Skeletal muscle satellite cell (primary cell): Measurements from ENCODE around the gene ETS1.

Source experiments
- H3K27me3 ChIP-seq: 2 replicates; pipeline ENCODE4 v1.7.0; 2013; ENCODE audit warnings: low read length; ENCODE audit not compliant: control insufficient read depth, insufficient read depth
- H3K36me3 ChIP-seq: 2 replicates; pipeline ENCODE4 v1.7.0; 2013; ENCODE audit warnings: mild to moderate bottlenecking, control low read depth, low read length; ENCODE audit not compliant: insufficient read depth
- H3K4me1 ChIP-seq: 2 replicates; pipeline ENCODE4 v1.7.0; 2013; ENCODE audit warnings: low read length; ENCODE audit not compliant: control insufficient read depth, insufficient read depth
- H3K4me2 ChIP-seq: 2 replicates; pipeline ENCODE4 v1.7.0; 2013; ENCODE audit warnings: mild to moderate bottlenecking, low read length
- H3K4me3 ChIP-seq: 2 replicates; pipeline ENCODE4 v1.7.0; 2013; ENCODE audit warnings: low read length
- H3K9ac ChIP-seq: 2 replicates; pipeline ENCODE4 v1.7.0; 2013; ENCODE audit warnings: mild to moderate bottlenecking, low read depth, low read length, moderate library complexity
- H3K9me3 ChIP-seq: replicated peaks from 2 replicates; pipeline ENCODE4 v1.7.0; 2013; ENCODE audit warnings: mild to moderate bottlenecking, control low read depth, low read length

ETS1 gene

DNA sequence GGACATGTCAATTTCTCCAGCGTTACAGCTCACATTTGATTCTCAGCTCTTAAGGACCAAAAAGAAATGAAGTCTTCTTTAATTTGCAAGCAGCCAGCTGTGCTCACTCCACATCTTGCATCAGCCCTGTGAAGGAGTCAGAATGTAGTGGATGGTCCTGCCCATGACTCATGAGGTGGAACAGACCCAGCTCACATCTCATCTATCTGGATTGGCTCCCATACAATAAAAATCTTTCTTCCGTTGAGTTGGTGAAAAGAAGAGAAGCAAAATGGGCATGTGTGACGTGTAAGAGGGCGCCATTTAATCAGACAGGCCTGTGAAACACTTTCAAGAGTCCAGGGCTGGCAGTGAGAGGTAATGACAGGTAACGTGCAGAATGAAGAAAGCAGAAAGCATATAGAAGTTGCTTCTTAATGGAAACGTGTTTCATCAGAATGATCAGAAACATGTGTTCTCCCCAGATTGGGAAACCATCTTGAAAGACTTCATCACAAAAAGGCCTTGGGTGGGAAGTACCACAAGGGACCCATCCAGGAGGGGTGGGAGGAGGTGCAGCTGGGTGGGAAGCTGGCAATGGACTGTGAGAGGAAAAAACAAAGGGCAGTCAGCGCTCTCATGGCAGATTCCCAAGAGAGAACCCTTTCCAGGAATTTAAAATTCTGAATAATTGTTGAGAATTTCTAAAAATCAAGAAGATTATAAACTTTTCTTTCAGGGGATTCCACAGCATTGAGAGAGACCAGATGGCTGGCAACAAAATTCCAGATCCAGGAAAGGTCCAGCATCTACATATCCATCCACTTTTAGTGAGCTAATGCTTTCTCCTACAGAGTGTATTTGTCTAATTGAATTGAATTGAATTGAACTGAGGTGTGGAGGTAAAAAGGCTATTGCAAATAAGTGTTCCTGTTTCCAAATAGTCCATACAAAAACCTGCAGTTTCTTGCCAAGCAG lies 57.0 kb downstream of the ETS1 start:
- Histone ChIP-seq H3K4me2 (peak overlapping the region; percentile 22), H3K9me3 (no peaks in the 10 kb centered on the region), H3K36me3 (no peaks in the 10 kb centered on the region), H3K4me1 (peaks cover 18% of the 10 kb centered on the region), H3K27me3 (no peaks in the 10 kb centered on the region), H3K9ac (no peak overlapping the region), H3K4me3 (no peak overlapping the region)

DNA sequence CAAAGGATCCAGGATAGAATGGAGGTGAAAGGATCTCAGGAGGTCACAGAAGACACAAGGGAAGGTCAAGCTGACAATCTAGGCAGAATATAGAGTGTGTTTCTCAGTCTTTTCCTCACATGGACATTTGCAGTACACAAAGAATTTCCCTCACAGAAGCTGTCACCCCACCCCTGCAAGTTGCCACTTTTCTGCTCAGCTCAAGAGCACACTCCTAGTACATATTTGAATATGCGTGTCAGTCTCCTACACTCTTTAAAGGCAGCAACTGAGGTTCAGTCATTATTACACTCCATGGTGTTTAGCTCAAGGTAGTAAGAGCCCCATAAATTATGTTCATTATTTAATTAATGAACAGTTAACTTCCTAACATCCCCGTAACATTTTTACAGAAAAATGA lies 59.1 kb downstream of the ETS1 start:
- no peaks in the 10 kb centered on the region for H3K36me3 ChIP-seq
- no peak overlapping the region for H3K4me3 ChIP-seq
- H3K27me3 ChIP-seq: no peaks in the 10 kb centered on the region
- H3K4me2 ChIP-seq: no peak overlapping the region
- H3K9ac ChIP-seq: no peak overlapping the region
- H3K4me1 ChIP-seq: peaks cover 39% of the 10 kb centered on the region
- no peaks in the 10 kb centered on the region for H3K9me3 ChIP-seq

DNA sequence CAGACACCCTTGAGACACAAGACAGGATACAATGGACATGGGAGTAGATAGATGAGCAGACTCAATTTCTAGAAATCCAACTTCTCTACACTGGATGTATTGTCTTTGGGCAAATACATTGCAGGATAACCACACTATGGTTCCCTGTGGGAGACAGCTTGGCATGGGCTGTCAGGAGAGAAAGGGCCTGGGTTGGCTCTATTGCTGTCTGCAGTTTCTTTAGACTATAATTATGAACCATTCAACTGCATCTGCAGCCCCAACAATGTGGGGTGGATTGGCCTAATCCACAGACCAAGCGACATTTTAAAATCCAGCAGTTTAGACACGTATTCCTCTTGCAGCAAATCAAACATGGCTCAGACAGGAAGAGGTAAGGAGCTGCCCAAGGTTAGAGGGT lies 60.3 kb downstream of the ETS1 start:
- Histone ChIP-seq H3K9ac (no peak overlapping the region), H3K4me2 (no peak overlapping the region), H3K27me3 (no peaks in the 10 kb centered on the region), H3K4me3 (no peak overlapping the region), H3K9me3 (no peaks in the 10 kb centered on the region), H3K4me1 (peaks cover 45% of the 10 kb centered on the region), H3K36me3 (no peaks in the 10 kb centered on the region)

DNA sequence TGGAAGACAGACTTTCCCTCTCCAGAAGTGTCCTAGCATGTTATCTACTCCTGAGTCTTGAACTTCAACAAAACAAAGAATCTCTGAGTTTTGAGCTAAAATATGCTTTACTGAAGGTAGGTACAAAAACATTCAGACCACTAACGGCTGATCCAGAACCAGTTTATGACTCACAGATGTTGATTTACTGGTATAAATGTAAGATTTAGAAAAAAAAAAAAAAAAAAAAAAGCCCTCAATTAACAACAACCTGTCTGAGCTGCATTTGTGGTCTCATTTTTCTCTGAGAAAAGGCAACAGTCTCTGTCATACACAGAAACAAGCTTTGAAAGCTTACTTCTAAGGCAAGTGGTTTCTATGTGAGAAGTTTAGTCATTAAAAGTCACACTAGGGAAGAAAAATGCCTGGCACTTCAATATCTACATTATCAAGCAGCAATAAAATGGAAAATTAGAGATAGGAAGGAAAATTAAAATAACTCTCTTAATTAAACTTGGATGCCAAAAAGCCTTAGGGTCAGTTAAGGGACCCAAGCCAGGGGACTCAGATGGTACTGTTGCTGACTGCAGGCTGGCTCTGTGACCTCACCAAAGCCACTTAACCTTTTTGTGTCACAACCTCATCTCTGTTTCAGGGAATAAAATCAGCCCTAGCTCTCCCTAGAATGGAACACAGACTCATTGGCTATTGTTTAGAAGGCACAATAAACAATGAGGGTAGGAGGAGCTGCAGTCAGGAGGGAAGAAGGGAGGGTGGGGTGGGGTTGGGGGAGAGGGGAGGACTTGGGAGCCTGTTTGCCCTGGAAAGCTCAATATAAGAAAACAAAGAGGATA lies 61.7 kb downstream of the ETS1 start:
- Histone ChIP-seq H3K9ac (peak overlapping the region; percentile 56), H3K4me1 (peaks cover 45% of the 10 kb centered on the region), H3K27me3 (no peaks in the 10 kb centered on the region)

DNA sequence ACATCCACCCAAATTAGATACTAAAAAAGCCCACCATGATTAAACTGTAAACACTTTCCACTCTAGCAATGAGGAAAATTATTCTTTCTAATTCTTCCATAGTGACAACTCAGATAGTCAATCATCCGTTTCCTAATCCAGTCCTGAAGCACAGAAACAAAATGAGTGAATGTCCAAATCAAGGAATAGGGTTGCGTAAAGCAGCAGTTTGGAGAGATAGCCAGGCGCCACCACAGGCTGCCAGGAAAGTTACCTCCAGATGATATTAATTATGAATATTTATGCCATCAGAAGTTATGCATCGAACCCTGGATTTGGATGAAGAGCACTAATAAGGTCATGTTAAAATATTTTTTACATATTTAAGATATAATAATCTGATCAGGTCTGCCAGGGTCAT lies 63.2 kb downstream of the ETS1 start:
- peaks cover 38% of the 10 kb centered on the region for H3K4me1 ChIP-seq
- no peaks in the 10 kb centered on the region for H3K27me3 ChIP-seq
- H3K4me2 ChIP-seq: no peak overlapping the region
- H3K9me3 ChIP-seq: no peaks in the 10 kb centered on the region
- no peak overlapping the region for H3K4me3 ChIP-seq
- peak overlapping the region; percentile 99 for H3K9ac ChIP-seq
- no peaks in the 10 kb centered on the region for H3K36me3 ChIP-seq

More for the DNA sequence above, 61.7 kb downstream of the ETS1 start:
- Histone ChIP-seq H3K4me3 (no peak overlapping the region), H3K36me3 (no peaks in the 10 kb centered on the region), H3K4me2 (peak overlapping the region; percentile 25), H3K9me3 (no peaks in the 10 kb centered on the region)

DNA sequence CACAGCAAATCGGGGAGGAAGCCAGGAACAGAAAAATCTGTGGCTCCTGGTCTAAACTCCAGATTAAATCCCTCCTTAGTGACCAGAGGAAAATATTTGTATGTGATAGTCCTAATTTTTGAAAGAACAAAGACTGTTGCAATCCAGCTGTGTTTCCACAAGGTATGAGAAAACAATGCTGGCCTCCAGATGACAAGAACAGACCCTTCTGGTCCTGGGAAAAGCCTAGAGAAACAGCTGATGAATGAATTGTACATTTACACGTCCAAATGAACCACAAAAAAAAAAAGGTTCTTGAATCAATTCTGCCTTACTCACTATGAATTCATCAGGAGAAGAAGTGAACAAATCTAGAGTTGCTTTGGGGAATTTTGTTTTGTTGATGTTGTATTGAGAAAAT lies 63.7 kb downstream of the ETS1 start:
- Histone ChIP-seq H3K4me3 (peak overlapping the region; percentile 61), H3K36me3 (no peaks in the 10 kb centered on the region), H3K27me3 (no peaks in the 10 kb centered on the region), H3K9me3 (no peaks in the 10 kb centered on the region), H3K4me2 (peak overlapping the region; percentile 80), H3K4me1 (peaks cover 42% of the 10 kb centered on the region), H3K9ac (peak overlapping the region; percentile 99)

DNA sequence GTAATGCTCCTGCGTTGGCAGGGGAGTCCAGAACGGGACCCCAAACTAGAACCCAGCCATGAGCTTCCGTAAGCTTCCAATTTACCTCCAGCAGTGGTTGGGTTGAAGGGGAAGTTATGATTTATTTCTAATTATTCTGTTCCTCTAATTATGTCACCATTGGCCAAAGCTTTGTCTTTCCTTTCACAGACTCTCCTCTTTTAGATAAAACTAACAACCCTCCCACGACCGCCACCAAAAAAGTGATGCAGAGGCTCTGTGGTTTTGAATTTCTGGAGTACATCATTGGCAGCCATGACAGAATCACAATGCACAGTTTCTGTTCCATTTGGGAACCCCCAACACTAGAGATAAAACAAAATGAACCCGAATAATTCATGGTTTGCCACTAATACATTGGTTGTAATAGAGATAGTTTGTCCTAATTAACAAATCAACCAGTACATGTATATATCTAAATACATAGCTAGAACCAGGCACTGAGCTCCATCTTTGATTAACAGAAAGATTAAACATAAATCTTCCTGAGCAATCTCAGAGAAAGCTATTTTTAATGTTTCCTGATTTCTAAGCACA lies 64.3 kb downstream of the ETS1 start:
- peak overlapping the region; percentile 99 for H3K9ac ChIP-seq
- H3K36me3 ChIP-seq: peaks cover 4% of the 10 kb centered on the region
- H3K4me3 ChIP-seq: peak overlapping the region; percentile 61
- H3K4me2 ChIP-seq: peak overlapping the region; percentile 80
- peaks cover 48% of the 10 kb centered on the region for H3K4me1 ChIP-seq
- no peaks in the 10 kb centered on the region for H3K9me3 ChIP-seq
- H3K27me3 ChIP-seq: no peaks in the 10 kb centered on the region

DNA sequence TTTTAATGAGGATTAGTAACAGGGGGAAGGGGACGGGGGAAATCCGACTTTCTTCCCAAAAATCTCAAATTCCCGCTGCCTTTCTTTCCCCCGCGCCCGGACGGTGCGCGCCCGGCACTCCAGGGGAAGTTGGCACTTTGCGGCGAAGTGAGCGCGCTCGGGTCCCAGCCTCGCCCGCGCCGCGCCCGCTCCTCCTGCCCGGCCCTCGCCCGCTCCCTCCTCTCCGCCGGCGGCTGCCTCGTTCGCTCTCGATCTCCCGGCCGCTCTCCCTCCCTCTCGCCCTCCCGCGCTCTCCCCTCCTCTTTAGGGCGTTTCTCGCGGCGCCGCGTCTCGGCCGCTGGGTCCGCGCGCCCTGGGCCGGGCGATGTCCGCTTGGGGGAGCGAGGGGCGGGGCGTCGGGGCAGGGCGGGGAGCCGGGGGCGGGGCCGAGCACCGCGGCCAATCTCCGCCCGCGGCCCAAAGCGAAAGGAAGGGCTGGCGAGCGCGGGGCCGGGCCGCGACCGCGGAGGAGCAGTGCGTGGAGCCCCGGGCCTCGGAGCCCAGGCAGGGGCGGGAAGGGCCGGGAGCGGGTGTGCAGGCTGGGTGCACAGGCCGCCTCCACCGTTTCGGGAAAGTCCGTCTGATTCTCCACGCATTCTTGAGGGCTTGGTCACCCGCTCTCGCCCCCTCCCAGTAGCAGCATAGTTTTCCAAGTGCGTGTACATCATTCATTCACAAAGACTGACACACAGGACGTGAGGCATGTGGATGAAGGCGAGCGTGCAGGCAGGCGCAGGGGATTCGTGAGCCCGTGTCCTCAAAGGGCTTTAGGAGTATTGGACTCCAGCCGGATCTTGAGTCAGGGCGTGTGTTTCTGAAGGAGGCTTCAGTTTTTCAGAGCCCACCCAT lies 65.1 kb downstream of the ETS1 start:
- H3K9ac ChIP-seq: peak overlapping the region; percentile 99
- peak overlapping the region; percentile 80 for H3K4me2 ChIP-seq
- H3K4me1 ChIP-seq: peaks cover 54% of the 10 kb centered on the region
- no peaks in the 10 kb centered on the region for H3K27me3 ChIP-seq
- H3K4me3 ChIP-seq: peak overlapping the region; percentile 92
- H3K9me3 ChIP-seq: no peaks in the 10 kb centered on the region
- H3K36me3 ChIP-seq: peaks cover 6% of the 10 kb centered on the region

DNA sequence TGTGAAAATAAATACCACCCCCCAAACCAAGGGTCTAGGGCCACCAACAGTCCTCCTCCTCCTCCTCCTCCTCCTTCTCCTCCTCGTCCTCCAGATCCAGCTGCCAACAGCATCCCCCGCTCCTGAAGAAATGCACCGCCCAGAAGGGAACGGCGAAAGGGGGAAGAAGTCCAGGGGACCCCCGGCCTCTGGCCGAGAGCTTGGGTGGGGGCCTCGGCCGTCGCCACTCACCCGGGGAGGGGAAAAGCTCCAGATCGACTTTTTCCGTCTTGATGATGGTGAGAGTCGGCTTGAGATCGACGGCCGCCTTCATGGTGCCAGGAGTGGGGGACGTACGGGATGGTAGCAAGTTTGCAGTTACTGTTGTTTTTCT lies 65.7 kb downstream of the ETS1 start:
- H3K4me1 ChIP-seq: peaks cover 61% of the 10 kb centered on the region
- peak overlapping the region; percentile 78 for H3K4me2 ChIP-seq
- H3K9ac ChIP-seq: peak overlapping the region; percentile 99
- peak overlapping the region; percentile 92 for H3K4me3 ChIP-seq
- no peaks in the 10 kb centered on the region for H3K27me3 ChIP-seq
- H3K36me3 ChIP-seq: peaks cover 12% of the 10 kb centered on the region
- H3K9me3 ChIP-seq: no peaks in the 10 kb centered on the region

DNA sequence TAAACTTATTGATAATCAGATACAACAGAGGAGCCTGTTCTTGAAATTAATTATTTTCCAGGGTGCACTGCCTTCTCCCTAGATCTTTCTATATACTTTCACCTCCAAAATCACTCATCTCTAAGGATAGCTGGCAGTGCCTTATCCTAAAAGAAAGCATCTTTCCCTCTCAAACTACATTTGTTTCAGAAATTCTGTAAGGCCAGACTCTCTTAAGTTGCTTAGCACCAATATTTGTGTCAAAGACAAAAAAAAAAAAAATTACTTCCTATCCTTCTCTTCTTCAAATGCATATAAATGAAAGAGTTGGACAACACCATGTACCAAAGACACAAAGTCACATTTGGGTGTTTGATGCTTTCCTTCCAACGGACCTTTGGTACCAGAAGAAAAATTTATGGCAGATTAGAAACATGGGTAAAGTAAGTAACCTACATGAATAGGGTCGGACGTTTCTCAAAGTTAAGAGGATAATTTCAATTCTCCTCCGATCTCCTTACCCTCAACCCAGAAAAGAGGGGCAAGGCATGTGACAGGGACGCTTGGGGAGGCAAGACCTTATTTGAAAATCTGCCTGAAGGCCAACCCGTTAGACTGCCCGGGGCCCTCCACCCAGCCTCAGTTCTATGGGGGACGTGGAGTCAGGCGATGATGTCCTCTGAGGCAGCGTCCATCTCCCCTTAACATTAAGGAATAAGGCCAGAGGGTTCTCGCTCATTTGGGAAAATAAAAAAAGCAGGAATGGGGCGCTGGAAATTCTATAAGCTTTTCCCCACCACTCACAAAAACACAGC lies 66.3 kb downstream of the ETS1 start:
- peaks cover 16% of the 10 kb centered on the region for H3K36me3 ChIP-seq
- no peaks in the 10 kb centered on the region for H3K27me3 ChIP-seq
- H3K4me3 ChIP-seq: peak overlapping the region; percentile 92
- no peaks in the 10 kb centered on the region for H3K9me3 ChIP-seq
- peak overlapping the region; percentile 78 for H3K4me2 ChIP-seq
- peak overlapping the region; percentile 99 for H3K9ac ChIP-seq
- H3K4me1 ChIP-seq: peaks cover 67% of the 10 kb centered on the region
